Cardiac atrium fibroblast (primary cell): ENCODE data around the gene ZG16B. TPM values are rescaled to one million over a fixed set of nuclear protein-coding genes. Genes with fewer than 3 reads are reported as not detected.

Experiments
- total RNA-seq: library from RNA; depleted of rRNA; stranded (reverse); fragments of >200 nt; gene quantifications from 2 replicates; pipeline ENCODE4 v1.2.3, GENCODE V29; 2015

Gene ZG16B, protein sequence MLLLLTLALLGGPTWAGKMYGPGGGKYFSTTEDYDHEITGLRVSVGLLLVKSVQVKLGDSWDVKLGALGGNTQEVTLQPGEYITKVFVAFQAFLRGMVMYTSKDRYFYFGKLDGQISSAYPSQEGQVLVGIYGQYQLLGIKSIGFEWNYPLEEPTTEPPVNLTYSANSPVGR
- total RNA-seq = 1.8 TPM in 1 of 2 replicates, not detected in the other

DNA sequence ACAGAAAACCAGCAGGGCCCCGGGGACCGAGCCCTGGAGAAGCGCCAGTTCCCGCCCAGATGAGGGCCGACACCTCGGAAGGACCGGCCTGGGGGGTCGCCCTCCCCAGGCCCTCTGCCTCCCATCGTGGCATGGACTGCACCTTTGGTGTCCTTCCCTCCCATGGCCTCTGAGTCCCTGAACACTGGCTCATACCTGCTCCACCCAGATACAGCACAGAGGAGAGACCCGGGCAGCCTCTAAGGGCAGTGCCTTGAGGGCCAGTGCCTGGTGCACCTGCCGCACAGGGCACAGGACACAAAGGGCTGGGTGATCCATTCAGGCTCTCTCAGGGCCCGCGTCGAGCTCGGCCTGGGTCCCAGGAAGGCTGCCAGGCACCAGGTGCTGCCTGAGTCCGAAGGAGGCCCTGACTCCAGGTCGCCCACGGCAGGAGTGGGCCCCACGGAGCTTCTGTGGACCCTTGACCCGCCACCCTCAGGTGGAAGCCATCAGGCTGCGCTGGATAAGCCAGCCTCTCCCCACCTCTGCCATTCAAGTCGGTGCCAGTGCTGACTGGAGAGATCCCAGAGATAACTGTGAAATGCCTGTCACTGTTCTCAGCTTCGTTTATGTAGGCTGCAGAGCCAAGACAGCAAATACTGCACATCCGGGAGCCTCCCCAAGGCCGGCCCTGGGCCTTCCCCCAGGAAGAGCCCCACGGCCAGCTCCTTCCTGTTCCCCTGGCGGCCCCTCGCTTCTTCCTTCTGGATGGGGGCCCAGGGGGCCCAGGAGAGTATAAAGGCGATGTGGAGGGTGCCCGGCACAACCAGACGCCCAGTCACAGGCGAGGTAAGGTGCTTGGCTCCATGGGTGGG is at the start of gene ZG16B:
Gene ZG16B (plus strand): TSS at position 803 of the 854 bp plus-strand sequence. CDS start 139 bp downstream, outside the sequence.

DNA sequence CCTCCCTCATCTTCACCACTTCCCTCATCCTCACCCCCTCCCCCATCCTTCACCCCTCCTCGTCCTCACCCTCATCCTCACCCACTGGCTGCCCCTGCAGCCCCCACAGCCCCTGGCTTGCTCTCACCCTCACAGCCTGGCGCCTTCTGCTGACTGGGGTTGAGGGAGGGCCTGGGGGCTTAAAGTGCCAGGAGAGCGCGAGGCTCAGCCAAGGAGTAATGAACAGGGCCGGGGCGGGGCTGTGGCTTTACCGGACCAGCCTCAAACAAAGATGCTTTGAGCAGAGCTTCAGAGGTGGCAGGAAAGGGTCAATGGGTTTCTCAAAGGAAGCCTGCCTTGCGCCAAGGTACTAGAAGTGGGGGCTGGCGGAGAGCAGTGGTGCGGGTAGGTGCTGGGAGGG is 42.7 kb upstream of the ZG16B start, which contains the start of gene PRSS33:
Gene PRSS33 (minus strand): TSS at position 155 of the 400 bp plus-strand sequence. CDS start 1,013 bp downstream, outside the sequence.

DNA sequence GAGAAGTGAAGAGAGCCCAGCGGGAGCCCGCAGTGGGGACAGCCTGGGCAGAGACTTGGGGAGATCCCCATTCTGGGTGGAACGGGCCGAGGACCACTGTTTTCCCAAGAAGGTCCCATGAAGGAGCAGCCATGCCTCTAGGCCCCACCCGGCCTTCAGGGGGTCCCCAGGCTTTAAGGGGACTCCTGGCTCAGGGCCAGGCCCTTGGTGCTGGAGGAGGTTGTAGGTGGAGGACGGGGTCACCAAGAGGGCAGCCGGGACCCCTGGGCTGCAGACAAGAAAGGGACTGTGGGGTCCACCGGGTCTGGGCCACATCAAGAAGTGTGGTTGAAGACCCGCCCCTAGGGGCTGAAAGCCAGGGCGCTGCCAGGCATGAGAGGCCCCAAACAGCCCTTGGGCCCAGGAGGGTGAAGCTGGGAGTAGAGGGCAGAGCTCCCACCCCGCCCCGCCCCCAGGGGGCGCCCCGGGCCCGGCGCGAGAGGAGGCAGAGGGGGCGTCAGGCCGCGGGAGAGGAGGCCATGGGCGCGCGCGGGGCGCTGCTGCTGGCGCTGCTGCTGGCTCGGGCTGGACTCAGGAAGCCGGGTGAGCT is 13.3 kb upstream of the ZG16B start, which contains the start of gene PRSS21:
Gene PRSS21 (plus strand): TSS at position 487 of the 589 bp plus-strand sequence. CDS start 32 bp downstream, at position 519.

DNA sequence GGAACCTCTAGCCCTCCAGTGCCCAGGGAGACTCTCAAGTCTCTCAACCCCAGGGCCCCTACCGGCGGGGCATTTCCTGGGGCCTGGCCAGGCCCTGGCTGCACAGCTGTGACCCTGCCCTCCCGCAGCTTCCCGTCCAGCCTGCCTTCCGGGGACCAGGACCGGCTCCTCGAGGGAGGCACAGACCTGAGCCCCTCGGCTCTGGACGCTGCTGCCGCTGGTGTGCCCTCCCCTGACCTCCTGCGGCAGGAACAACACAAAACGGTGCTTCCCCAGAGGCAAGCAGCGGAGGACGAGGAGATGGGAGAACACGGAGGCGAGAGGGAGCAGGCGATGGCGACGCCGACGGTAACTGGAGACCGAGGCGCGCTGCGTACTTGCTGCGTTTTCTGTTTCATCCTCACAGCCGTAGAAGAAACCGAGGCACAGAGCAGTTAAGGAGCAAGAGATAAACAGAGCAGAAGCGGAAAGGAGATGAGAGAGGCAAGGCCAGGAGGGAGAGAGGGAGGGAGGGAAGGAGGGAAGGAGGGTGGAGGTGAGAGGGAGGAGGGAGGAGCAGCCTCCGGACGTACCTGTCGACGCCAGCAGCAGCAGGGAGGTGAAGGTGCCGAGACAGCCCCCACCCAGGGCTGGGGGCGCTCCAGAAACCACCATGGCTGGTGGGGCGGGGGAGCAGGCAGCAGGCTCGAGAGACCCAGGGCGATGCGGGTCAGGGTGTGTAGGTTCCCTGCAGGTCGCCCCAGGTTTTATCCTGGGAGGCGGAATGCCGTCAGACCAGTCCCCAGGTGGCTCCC is 27.5 kb downstream of the ZG16B start, which contains the start of gene PRSS22:
Gene PRSS22 (minus strand): TSS at position 720 of the 794 bp plus-strand sequence. CDS start 66 bp downstream, at position 654.

Other genes with a start within 250 kb of the ZG16B start
- gene KCTD5, start 147.8 kb upstream of the ZG16B start, total RNA-seq = 29.1 and 33.0 TPM in 2 replicates
- gene PRSS27, start 110.1 kb upstream of the ZG16B start, total RNA-seq = 0.16 and 0.18 TPM in 2 replicates
- 46.7 and 53.8 TPM in 2 replicates for gene SRRM2, start 77.7 kb upstream of the ZG16B start, total RNA-seq
- 262 and 317 TPM in 2 replicates for gene ELOB, start 53.0 kb upstream of the ZG16B start, total RNA-seq
- not detected in 2 replicates for gene PRSS33, start 42.7 kb upstream of the ZG16B start, total RNA-seq
- not detected in 2 replicates for gene PRSS41, start 31.8 kb upstream of the ZG16B start, total RNA-seq
- gene PRSS21, start 13.1 kb upstream of the ZG16B start, total RNA-seq = not detected in 2 replicates
- not detected in 2 replicates for gene PRSS22, start 27.9 kb downstream of the ZG16B start, total RNA-seq
- gene FLYWCH2, start 52.9 kb downstream of the ZG16B start, total RNA-seq = 75.6 and 81.2 TPM in 2 replicates
- gene FLYWCH1, start 81.6 kb downstream of the ZG16B start, total RNA-seq = 22.6 and 28.2 TPM in 2 replicates
- gene KREMEN2, start 134.0 kb downstream of the ZG16B start, total RNA-seq = not detected in 2 replicates
- 10.0 and 10.5 TPM in 2 replicates for gene PAQR4, start 139.0 kb downstream of the ZG16B start, total RNA-seq
- 5.8 and 14.6 TPM in 2 replicates for gene PKMYT1, start 150.1 kb downstream of the ZG16B start, total RNA-seq
- not detected in 2 replicates for gene CLDN9, start 182.6 kb downstream of the ZG16B start, total RNA-seq
- 0.16 TPM in 1 of 2 replicates, not detected in the other for gene CLDN6, start 187.9 kb downstream of the ZG16B start, total RNA-seq
- gene TNFRSF12A, start 190.1 kb downstream of the ZG16B start, total RNA-seq = 164 and 196 TPM in 2 replicates
- 6.5 and 12.0 TPM in 2 replicates for gene HCFC1R1, start 193.6 kb downstream of the ZG16B start, total RNA-seq
- 18.5 and 19.9 TPM in 2 replicates for gene THOC6, start 193.7 kb downstream of the ZG16B start, total RNA-seq
- gene BICDL2, start 206.6 kb downstream of the ZG16B start, total RNA-seq = 0.16 TPM in 1 of 2 replicates, not detected in the other
- not detected in 2 replicates for gene MMP25, start 216.3 kb downstream of the ZG16B start, total RNA-seq
- gene IL32, start 235.3 kb downstream of the ZG16B start, total RNA-seq = 9.7 and 131 TPM in 2 replicates